Endodermal cell (in vitro differentiated cells): ENCODE results near the gene MCF2. TPM values are rescaled to one million over a fixed set of nuclear protein-coding genes. Genes with fewer than 3 reads are reported as not detected.

ENCODE experiments used
- DNase-seq: peaks from one replicate; pipeline ENCODE4 v3.0.0-alpha.2; 2017
- H3K27ac ChIP-seq: 2 replicates; pipeline ENCODE4 v1.5.1; 2013; ENCODE audit warnings: mild to moderate bottlenecking, low read depth, low read length, moderate library complexity
- H3K27me3 ChIP-seq: 2 replicates; pipeline ENCODE4 v1.6.1; 2013; ENCODE audit warnings: mild to moderate bottlenecking, low read length, moderate library complexity; ENCODE audit not compliant: insufficient read depth, control insufficient read depth, poor library complexity, severe bottlenecking
- H3K36me3 ChIP-seq: 2 replicates; pipeline ENCODE4 v1.7.0; 2013; ENCODE audit warnings: mild to moderate bottlenecking, low read length, moderate library complexity; ENCODE audit not compliant: control insufficient read depth, insufficient read depth
- H3K4me1 ChIP-seq: one replicate; pipeline ENCODE4 v1.7.0; 2013; ENCODE audit warnings: low read length; ENCODE audit not compliant: control insufficient read depth, insufficient read depth
- H3K4me3 ChIP-seq: 2 replicates; pipeline ENCODE4 v1.5.1; 2013; ENCODE audit warnings: mild to moderate bottlenecking, low read length, moderate library complexity
- H3K9ac ChIP-seq: 2 replicates; pipeline ENCODE4 v1.6.1; 2013; ENCODE audit warnings: mild to moderate bottlenecking, low read length, moderate library complexity; ENCODE audit not compliant: poor library complexity, severe bottlenecking; ENCODE audit errors: extremely low read depth
- H3K9me3 ChIP-seq: 2 replicates; pipeline ENCODE4 v1.6.1; 2013; ENCODE audit warnings: mild to moderate bottlenecking, low read length, moderate library complexity; ENCODE audit not compliant: control insufficient read depth
- H3K27ac Mint-ChIP-seq: 2 replicates; pipeline ENCODE4 v1.8.0; 2020; ENCODE audit warnings: mixed read lengths
- H3K27me3 Mint-ChIP-seq: 2 replicates; pipeline ENCODE4 v1.8.0; 2021; ENCODE audit warnings: mild to moderate bottlenecking, mixed read lengths; ENCODE audit not compliant: insufficient read depth
- H3K36me3 Mint-ChIP-seq: 2 replicates; pipeline ENCODE4 v1.8.0; 2020; ENCODE audit warnings: low read depth, mixed read lengths
- H3K4me1 Mint-ChIP-seq: 2 replicates; pipeline ENCODE4 v1.8.0; 2020; ENCODE audit warnings: mixed read lengths
- H3K4me3 Mint-ChIP-seq: 2 replicates; pipeline ENCODE4 v1.8.0; 2020; ENCODE audit warnings: mild to moderate bottlenecking, moderate library complexity, mixed read lengths
- H3K9me3 Mint-ChIP-seq: 2 replicates; pipeline ENCODE4 v1.8.0; 2020; ENCODE audit warnings: mild to moderate bottlenecking, mixed read lengths
- CTCF ChIP-seq: fragments of 200-600 bp; sonication (generic); conservative IDR thresholded peaks from 2 replicates; pipeline ENCODE4 v1.5.0; 2021; ENCODE audit warnings: antibody characterized with exemption, mild to moderate bottlenecking
- WGBS, 2 experiments: methylation state at CpG; one replicate each; pipeline versions ENCODE4 v1.1.5 to v1.1.7; 2013; ENCODE audit warnings: missing lambda C conversion rate in 2 of 2, mixed read lengths in 1 of 2; ENCODE audit not compliant: insufficient coverage in 1 of 2, insufficient read length in 1 of 2; 5-methylcytosine and 5-hydroxymethylcytosine counted together
- total RNA-seq, 2 donors: library from RNA; stranded (reverse); fragmentation: NEBNext Ultra II Directional in 1 of 2; extraction: Animal tissue kit (Norgen Biotek cat#: 25700) in 1 of 2; gene quantifications; 2 replicates in 1 of 2; 3 replicates in 1 of 2; pipeline ENCODE4 v1.2.1, GENCODE V29; 2021

The MCF2 gene
- total RNA-seq, 2 donors from 2014 or later, result 1.1 to 2.1 TPM

- Mint-ChIP-seq H3K9me3 (no peaks in the 10 kb centered on the region), H3K36me3 (peaks cover 50% of the 10 kb centered on the region), H3K4me3 (no peak overlapping the region), H3K27ac (no peak overlapping the region), H3K4me1 (peaks cover 9% of the 10 kb centered on the region), H3K27me3 (no peaks in the 10 kb centered on the region)
- no peak overlapping the region for H3K9ac ChIP-seq
- H3K36me3 ChIP-seq, result peaks cover 6% of the 10 kb centered on the region
- TF ChIP-seq CTCF, result no peak
- no peak overlapping the region for H3K27ac ChIP-seq
- 100% methylated on average over 1 of the region's 1 CpG for WGBS, 2 experiments
- H3K4me1 ChIP-seq, result no peaks in the 10 kb centered on the region
- H3K27me3 ChIP-seq, result no peaks in the 10 kb centered on the region
- DNase-seq, result no peak
- no peak overlapping the region for H3K4me3 ChIP-seq
- no peaks in the 10 kb centered on the region for H3K9me3 ChIP-seq
These were observed 27.0 kb upstream of the MCF2 start for GRCh38 chrX:139734996-139735395.

GRCh38 chrX:139725720-139726119 is 17.8 kb upstream of the MCF2 start:
- TF ChIP-seq CTCF, result no peak
- Histone ChIP-seq H3K27ac (no peak overlapping the region), H3K27me3 (no peaks in the 10 kb centered on the region), H3K4me1 (no peaks in the 10 kb centered on the region), H3K9ac (no peak overlapping the region), H3K4me3 (no peak overlapping the region), H3K9me3 (no peaks in the 10 kb centered on the region), H3K36me3 (no peaks in the 10 kb centered on the region)
- Mint-ChIP-seq H3K9me3 (no peaks in the 10 kb centered on the region), H3K27me3 (no peaks in the 10 kb centered on the region), H3K27ac (no peak overlapping the region), H3K36me3 (peaks cover 27% of the 10 kb centered on the region), H3K4me1 (peaks cover 4% of the 10 kb centered on the region), H3K4me3 (no peak overlapping the region)
- DNase-seq, result no peak
- WGBS, 2 experiments, result 92 to 100% methylated on average over 1 of the region's 1 CpG

GRCh38 chrX:139724626-139725025 is 16.7 kb upstream of the MCF2 start:
- H3K27ac ChIP-seq, result no peak overlapping the region
- 90% methylated on average over 2 of the region's 2 CpGs; no CpG with 5 or more reads in 1 of the 2 experiments for WGBS, 2 experiments
- Mint-ChIP-seq H3K9me3 (no peaks in the 10 kb centered on the region), H3K27ac (no peak overlapping the region), H3K4me3 (no peak overlapping the region), H3K4me1 (peaks cover 13% of the 10 kb centered on the region), H3K27me3 (no peaks in the 10 kb centered on the region), H3K36me3 (peaks cover 30% of the 10 kb centered on the region)
- no peaks in the 10 kb centered on the region for H3K9me3 ChIP-seq
- H3K4me3 ChIP-seq, result no peak overlapping the region
- DNase-seq, result no peak
- H3K4me1 ChIP-seq, result no peaks in the 10 kb centered on the region
- H3K36me3 ChIP-seq, result no peaks in the 10 kb centered on the region
- no peak overlapping the region for H3K9ac ChIP-seq
- no peaks in the 10 kb centered on the region for H3K27me3 ChIP-seq
- TF ChIP-seq CTCF, result no peak
